COR-L47 (cell line): ENCODE measurements around the gene SSBP3.
A peak's percentile ranks its signal among the peaks of the same experiment; 100 is the strongest.
"Not testable (repeated sequence)": the region's sequence is repeated elsewhere in the genome, so short reads cannot be mapped to it uniquely, and the experiment has no call there.

Experiments used
- DNase-seq: peaks from one replicate; lab custom pipeline; 2025; lab: John Stamatoyannopoulos, UW

SSBP3 gene

GRCh38 chr1:54347955-54348699, 58.1 kb downstream of the SSBP3 start:
- peak; percentile 67 for DNase-seq

- DNase-seq: no peak
These were observed 58.8 kb downstream of the SSBP3 start for GRCh38 chr1:54347261-54347954.

- DNase-seq: not testable (repeated sequence)
These were observed 60.6 kb downstream of the SSBP3 start for GRCh38 chr1:54345548-54345947.

- no peak for DNase-seq
These were observed 61.1 kb downstream of the SSBP3 start for GRCh38 chr1:54345116-54345515.

- DNase-seq: no peak
These were observed 63.2 kb downstream of the SSBP3 start for GRCh38 chr1:54342742-54343687.

- DNase-seq: peak; percentile 41
These were observed 63.9 kb downstream of the SSBP3 start for GRCh38 chr1:54342288-54342687.

GRCh38 chr1:54341763-54342162, 64.4 kb downstream of the SSBP3 start:
- DNase-seq: no peak

GRCh38 chr1:54340878-54341277, 65.3 kb downstream of the SSBP3 start:
- DNase-seq: no peak

- no peak for DNase-seq
These were observed 65.8 kb downstream of the SSBP3 start for GRCh38 chr1:54340434-54340833.

- no peak for DNase-seq
These were observed 67.1 kb downstream of the SSBP3 start for GRCh38 chr1:54339126-54339525.

- no peak for DNase-seq
These were observed 67.7 kb downstream of the SSBP3 start for GRCh38 chr1:54338464-54338863.

GRCh38 chr1:54337928-54338327, 68.3 kb downstream of the SSBP3 start:
- DNase-seq: no peak

- DNase-seq: no peak
These were observed 69.2 kb downstream of the SSBP3 start for GRCh38 chr1:54337034-54337433.

GRCh38 chr1:54336116-54336515, 70.1 kb downstream of the SSBP3 start:
- DNase-seq: no peak

GRCh38 chr1:54335755-54336108, 70.5 kb downstream of the SSBP3 start:
- DNase-seq: no peak

GRCh38 chr1:54335011-54335754, 71.0 kb downstream of the SSBP3 start:
- DNase-seq: no peak

- no peak for DNase-seq
These were observed 73.2 kb downstream of the SSBP3 start for GRCh38 chr1:54332781-54333585.

- DNase-seq: no peak
These were observed 74.2 kb downstream of the SSBP3 start for GRCh38 chr1:54331843-54332463.

- DNase-seq: no peak
These were observed 75.0 kb downstream of the SSBP3 start for GRCh38 chr1:54331091-54331772.
